8988T (cell line): ENCODE results near the gene ADGRL3.
"Not testable (repeated sequence)": the region's sequence is repeated elsewhere in the genome, so short reads cannot be mapped to it uniquely, and the experiment has no call there.

ENCODE experiments used
- DNase-seq: peaks from one replicate; pipeline ENCODE4 v3.0.0; 2011

The ADGRL3 gene

GRCh38 chr4:61851126-61851525 lies 651.0 kb downstream of the ADGRL3 start:
- no peak for DNase-seq

- DNase-seq, result not testable (repeated sequence)
Observed at GRCh38 chr4:61852105-61852504, 652.0 kb downstream of the ADGRL3 start.

GRCh38 chr4:61853041-61853440 lies 652.9 kb downstream of the ADGRL3 start:
- no peak for DNase-seq

- no peak for DNase-seq
Observed at GRCh38 chr4:61860376-61860775, 660.2 kb downstream of the ADGRL3 start.

GRCh38 chr4:61864286-61864685 lies 664.2 kb downstream of the ADGRL3 start:
- no peak for DNase-seq

- no peak for DNase-seq
Observed at GRCh38 chr4:61866378-61867030, 666.4 kb downstream of the ADGRL3 start.

- DNase-seq, result no peak
Observed at GRCh38 chr4:61872983-61873382, 672.9 kb downstream of the ADGRL3 start.

- DNase-seq, result no peak
Observed at GRCh38 chr4:61877266-61877665, 677.1 kb downstream of the ADGRL3 start.

GRCh38 chr4:61877893-61878292 lies 677.8 kb downstream of the ADGRL3 start:
- DNase-seq, result no peak

- no peak for DNase-seq
Observed at GRCh38 chr4:61882381-61882780, 682.3 kb downstream of the ADGRL3 start.

GRCh38 chr4:61886131-61886530 lies 686.0 kb downstream of the ADGRL3 start:
- no peak for DNase-seq

GRCh38 chr4:61889117-61889516 lies 689.0 kb downstream of the ADGRL3 start:
- DNase-seq, result no peak

GRCh38 chr4:61890321-61890720 lies 690.2 kb downstream of the ADGRL3 start:
- no peak for DNase-seq

- DNase-seq, result no peak
Observed at GRCh38 chr4:61891953-61892352, 691.8 kb downstream of the ADGRL3 start.

- no peak for DNase-seq
Observed at GRCh38 chr4:61896634-61897033, 696.5 kb downstream of the ADGRL3 start.

GRCh38 chr4:61909031-61909430 lies 708.9 kb downstream of the ADGRL3 start:
- DNase-seq, result no peak

- DNase-seq, result no peak
Observed at GRCh38 chr4:61911313-61911756, 711.2 kb downstream of the ADGRL3 start.

GRCh38 chr4:61913619-61914018 lies 713.5 kb downstream of the ADGRL3 start:
- no peak for DNase-seq

GRCh38 chr4:61915501-61915900 lies 715.4 kb downstream of the ADGRL3 start:
- no peak for DNase-seq

- DNase-seq, result no peak
Observed at GRCh38 chr4:61918507-61918906, 718.4 kb downstream of the ADGRL3 start.

GRCh38 chr4:61918987-61919386 lies 718.9 kb downstream of the ADGRL3 start:
- no peak for DNase-seq

GRCh38 chr4:61919561-61919960 lies 719.4 kb downstream of the ADGRL3 start:
- DNase-seq, result no peak

GRCh38 chr4:61921920-61922319 lies 721.8 kb downstream of the ADGRL3 start:
- no peak for DNase-seq

GRCh38 chr4:61922766-61923165 lies 722.6 kb downstream of the ADGRL3 start:
- DNase-seq, result no peak

GRCh38 chr4:61923179-61923578 lies 723.1 kb downstream of the ADGRL3 start:
- no peak for DNase-seq
